SK-MEL-5 (cell line): ENCODE results near the gene CS. TPM values are rescaled to one million over a fixed set of nuclear protein-coding genes. Genes with fewer than 3 reads are reported as not detected.

Experiments
- DNase-seq: peaks from one replicate; pipeline ENCODE4 v3.0.0-alpha.2; 2016; ENCODE audit warnings: low read depth, low spot score
- in situ Hi-C: cut with HindIII; loops from 2 replicates; pipeline ENCODE4 v1.10.0; 2016; ENCODE audit warnings: low sequenced_read_pairs, high pct_unique_total_duplicates, low pct_unique_long_range_greater_than_20kb
- total RNA-seq: library from RNA; depleted of rRNA; stranded (reverse); fragments of >200 nt; shearing (Covaris generic); gene quantifications from 2 replicates; pipeline ENCODE4 v1.2.3, GENCODE V29; 2014

Gene CS
- total RNA-seq, 1 experiment from 2014 or later: 119 TPM

GRCh38 chr12:56260921-56261320 lies 39.2 kb downstream of the CS start:
- DNase-seq: no peak
- in situ Hi-C loops: no loop called here

DNA sequence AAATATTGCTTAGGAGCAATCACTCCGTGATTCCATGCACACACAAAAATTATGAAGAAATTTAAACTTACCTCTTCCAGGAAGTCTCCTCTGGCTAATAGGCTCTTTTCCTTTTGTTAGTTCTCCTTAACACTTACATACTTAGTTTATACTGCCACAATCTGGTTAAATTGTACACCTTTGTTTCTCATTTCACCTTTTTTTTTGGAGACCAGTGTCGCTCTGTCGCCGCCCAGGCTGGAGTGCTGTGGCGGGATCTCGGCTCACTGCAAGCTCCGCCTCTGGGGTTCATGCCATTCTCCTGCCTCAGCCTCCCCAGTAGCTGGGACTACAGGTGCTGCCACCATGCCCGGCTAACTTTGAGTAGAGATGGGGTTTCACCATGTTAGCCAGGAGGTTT lies 39.8 kb downstream of the CS start:
- in situ Hi-C loops: no loop called here
- DNase-seq: no peak

- in situ Hi-C loops: no loop called here
Observed at GRCh38 chr12:56258820-56259183, 41.3 kb downstream of the CS start.

DNA sequence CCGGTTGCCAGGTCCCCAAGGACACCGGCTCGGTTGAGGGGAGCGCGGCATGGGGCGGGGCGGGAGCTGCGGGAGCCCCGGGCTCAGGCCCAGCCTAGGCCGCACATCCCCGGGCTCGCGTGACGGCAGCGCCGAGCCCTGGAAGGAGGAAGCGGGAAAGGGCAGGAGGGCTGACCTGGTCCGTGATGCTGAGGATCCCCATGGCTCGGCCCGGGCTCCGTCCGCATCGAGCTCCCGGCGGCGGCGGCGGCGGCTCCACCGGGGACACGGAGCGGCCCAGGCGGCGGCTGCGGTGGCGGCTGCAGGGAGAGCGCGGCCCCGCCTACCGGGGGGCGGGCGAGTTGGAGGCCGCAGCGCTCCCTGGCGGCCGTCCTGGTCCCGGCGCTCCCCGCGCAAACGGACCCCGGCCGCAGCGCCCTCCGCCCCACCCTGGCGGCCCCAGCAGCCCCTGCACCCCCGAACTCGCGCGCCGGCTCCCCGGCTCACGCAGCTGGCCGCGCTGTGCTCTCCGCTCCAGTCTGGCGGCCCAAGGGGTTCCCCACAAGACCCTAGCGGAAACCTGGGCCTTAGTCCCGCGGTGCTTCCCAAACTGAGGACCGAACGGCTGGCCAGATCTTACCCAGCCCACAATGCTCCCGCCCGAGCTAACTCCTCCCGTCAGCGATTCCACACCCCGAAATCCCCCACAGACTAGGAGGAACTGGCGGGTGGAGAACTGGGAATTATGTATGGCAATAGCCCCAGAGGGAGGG lies 41.9 kb downstream of the CS start, which contains the start of gene ANKRD52:
Gene ANKRD52, minus strand, starts transcription at position 317 of the 752 bp plus-strand sequence. Its CDS starts 115 bp downstream, at position 202.
- peak; percentile 66 for DNase-seq
- in situ Hi-C loops: no loop called here

More at GRCh38 chr12:56258820-56259183, 41.3 kb downstream of the CS start:
- DNase-seq: no peak

- in situ Hi-C loops: no loop called here
- peak; percentile 46 for DNase-seq
Observed at GRCh38 chr12:56257491-56258067, 42.6 kb downstream of the CS start.

DNA sequence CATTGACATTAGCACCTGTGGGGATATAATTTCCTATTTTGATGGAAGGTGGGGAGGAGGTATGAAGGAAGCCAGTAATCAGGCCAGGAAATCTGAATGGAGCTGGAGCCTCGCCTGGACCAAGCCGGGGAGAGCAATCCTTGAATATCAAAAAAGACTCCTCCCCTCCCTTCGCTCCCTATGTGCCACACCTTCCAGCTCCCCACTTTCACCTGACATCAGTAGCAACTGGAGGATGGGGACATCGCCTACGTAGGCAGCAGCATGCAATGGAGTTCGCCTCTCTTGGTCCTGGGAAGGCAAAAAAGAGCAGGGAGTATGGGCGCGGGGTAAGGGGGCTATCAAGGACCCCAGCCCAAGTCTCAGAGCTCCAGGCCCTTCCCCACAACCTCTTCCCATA lies 43.1 kb downstream of the CS start:
- DNase-seq: no peak
- in situ Hi-C loops: no loop called here

DNA sequence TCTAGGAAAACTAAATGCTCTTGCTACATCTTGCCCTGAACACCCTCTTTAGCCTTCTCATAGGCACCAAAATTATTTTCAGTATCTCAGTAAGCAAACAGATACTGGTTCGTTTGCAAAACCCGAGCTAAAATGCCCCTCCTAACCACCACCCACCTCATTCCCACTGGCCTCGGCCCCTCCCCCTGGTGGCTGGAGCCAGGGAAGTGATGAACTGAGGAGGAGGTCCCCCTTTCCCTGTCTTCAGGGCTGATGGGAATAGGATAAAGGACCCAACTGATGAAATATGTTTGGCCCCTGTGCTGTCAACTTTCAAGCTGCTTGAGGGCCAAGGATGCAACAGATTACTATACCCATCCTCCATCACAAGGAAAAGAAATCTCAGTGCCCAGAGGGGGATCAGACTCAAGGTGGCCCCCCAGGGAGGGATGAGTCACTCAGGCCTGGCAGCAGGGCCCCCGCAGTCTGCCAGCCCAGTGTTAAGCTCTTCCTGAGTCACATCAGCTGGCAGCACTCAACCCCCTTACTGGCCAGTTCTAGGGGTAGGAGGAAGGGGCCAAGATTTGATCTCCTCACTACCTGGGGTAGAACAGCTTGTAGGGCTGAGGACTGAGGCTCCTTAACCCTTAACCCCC lies 43.7 kb downstream of the CS start:
- no peak for DNase-seq
- in situ Hi-C loops: no loop called here

DNA sequence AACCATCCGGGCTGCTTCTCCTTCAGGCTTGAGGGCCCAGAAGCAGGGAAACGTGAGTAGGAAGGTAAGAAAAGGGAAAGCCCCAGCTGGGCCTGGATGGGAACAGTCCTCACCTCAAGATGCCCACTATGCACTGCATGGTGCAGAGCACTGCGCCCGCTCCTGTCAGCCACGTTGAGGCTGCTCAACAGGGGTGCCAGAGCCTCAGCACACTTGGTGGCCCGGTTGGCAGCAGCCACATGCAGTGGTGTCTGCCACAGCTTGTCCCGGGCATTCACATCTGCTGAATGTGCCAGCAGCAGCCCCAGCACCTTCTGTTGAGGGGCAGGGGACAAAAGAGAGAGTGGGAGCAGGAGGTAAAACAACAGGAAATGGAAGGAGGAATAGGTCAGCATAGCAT lies 44.5 kb downstream of the CS start:
- no peak for DNase-seq
- in situ Hi-C loops: no loop called here

- no peak for DNase-seq
- in situ Hi-C loops: no loop called here
Observed at GRCh38 chr12:56253091-56253490, 47.0 kb downstream of the CS start.

DNA sequence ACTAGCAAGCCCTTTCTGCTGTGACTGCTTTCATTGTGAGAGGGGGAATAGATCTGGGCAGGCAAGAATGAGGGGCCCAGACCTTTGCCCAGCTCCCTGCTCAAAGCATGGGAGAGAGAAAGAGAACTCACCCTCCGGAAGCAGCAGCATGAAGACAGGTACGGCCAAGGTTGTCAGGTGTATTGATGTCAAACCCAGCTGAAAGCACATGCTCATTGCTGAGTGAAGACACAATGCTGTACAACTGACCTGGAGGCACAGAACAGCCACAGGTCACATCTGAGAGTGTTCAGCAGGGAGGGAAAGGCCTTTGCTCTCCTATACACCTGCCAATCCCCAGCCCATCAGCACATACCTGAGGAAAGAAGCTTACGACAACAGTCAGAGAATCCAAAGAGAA lies 47.5 kb downstream of the CS start:
- in situ Hi-C loops: no loop called here
- no peak for DNase-seq

DNA sequence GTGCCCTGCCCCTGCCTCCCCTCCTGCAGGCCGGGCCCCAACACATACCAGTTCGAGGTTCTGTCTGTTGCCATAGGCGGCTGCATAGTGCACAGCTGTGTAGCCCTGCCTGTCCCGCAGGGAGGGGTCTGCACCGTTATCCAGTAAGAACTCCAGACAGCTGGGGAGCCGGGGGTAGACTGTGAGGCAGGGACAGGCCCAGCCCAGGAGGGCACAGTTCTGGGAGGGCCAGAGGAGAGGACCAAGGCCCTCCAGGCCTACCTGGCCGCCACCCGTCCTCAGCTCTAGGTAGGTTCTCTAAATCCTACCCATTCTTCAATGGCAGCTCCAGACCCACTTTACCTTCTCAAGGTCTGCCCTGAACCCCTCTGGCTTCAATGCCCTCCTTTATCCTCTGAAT lies 51.4 kb downstream of the CS start:
- in situ Hi-C loops: no loop called here
- DNase-seq: no peak

DNA sequence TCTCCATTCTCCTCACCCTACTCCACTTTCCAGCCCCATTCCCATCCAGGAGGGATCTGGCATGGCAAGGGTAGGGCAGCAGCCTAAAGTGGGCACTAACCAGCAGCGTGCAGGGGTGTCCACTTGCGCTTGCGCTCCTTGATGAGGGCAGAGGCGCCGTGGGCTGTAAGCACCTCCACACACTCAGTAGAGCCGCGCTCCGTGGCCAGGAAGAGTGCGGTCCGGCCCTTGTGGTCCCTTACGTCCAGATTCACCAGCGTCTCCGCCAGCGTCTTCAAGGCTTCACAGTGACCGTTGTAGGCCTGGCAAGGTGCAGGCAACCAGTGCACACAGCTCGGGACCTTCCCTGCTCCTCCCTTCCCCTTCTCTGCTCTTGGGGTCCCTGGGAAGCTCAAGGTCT lies 52.2 kb downstream of the CS start:
- in situ Hi-C loops: no loop called here
- no peak for DNase-seq

- no peak for DNase-seq
- in situ Hi-C loops: no loop called here
Observed at GRCh38 chr12:56244494-56244893, 55.6 kb downstream of the CS start.

GRCh38 chr12:56243731-56244181 lies 56.4 kb downstream of the CS start:
- peak; percentile 41 for DNase-seq
- in situ Hi-C loops: no loop called here

DNA sequence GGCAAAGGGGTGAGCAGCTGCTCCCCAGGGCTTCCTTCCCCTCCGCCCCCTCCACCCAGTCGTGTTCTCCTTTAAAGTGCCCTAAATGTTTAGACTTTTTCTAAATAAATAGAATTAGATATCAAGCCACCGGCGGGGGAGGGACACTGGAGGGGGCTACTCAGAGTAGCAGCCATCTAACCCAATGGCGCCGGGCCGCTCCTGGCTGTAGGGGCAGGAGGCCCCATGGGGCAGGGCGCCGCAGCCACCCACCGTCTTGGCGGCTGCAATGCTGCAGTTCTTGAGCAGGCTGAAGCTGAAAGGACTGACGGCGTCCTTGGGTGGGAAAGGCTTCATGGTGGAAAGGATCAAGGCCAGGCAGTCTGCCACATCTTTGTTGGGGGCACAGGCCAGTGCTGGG lies 57.1 kb downstream of the CS start:
- in situ Hi-C loops: no loop called here
- no peak for DNase-seq

DNA sequence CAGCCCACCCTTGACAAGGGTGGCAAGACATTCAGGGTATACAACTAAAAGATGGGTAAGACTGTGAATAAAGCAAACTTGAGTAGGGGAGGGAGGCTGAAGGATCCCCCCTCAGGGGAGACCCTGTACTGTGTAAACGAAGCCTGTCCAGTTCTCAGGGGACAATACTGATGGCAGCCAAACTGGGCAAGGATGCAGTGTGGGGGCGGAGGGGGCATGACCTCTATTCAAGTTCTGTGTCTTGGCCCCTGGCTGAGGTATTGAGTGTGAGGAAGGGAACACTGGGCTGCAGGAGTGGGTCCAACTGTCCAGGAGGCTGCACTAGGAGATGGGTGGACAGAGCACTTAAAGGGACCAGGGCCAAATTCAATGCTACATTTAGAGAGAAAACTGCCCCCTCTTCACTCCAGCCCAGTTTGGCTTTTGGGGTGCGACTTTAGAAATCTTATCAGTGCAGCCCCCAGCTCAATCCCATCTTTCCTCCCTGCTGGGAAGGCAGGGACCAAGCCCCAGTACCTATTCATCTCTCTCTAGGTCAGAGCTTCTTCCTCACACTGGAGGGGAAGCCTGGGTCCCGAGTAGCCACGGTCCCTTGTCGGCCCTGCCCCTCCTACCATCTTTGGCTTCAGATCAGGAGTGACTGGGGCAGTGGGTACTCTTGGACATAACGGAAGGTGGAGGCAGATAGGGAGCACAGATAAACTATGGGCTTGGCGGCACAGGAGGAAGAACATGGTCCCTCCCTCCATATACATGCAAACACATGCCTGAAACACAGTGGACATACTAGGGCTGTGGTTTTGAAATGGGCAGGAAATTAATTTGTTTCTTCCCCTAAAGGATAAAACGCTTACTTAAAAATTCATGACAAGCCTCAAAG lies 58.5 kb downstream of the CS start:
- in situ Hi-C loops: no loop called here
- no peak for DNase-seq

DNA sequence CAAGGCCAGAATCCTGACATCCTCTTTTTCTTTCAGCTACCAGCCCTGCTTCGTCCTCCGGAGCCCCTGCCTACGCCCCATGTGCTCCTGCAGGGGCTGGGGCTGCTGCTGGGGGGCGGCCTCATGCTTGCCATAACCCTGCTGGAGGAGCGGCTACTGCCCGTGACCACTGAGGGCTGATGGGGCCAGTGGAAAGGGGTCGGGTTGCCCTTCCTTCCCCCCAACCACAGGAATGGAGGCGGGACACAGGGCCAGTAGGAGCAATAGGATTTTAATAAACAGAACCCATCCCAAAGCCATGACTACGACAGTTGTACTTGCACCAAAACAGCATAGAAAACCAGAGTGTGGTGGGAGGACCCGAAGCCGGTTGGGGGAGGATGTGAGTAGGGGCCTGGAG lies 62.6 kb downstream of the CS start:
- in situ Hi-C loops: no loop called here
- DNase-seq: no peak

- in situ Hi-C loops: no loop called here
- no peak for DNase-seq
Observed at GRCh38 chr12:56236985-56237384, 63.1 kb downstream of the CS start.
